ENCODE results near the gene CCDC160. TPM values are rescaled to one million over a fixed set of nuclear protein-coding genes. Genes with fewer than 3 reads are reported as not detected.

The CCDC160 gene
- 0.47 and 0.84 TPM in 2 replicates for total RNA-seq
- polyA plus RNA-seq = 1.9 TPM in 1 of 2 replicates, not detected in the other

DNA sequence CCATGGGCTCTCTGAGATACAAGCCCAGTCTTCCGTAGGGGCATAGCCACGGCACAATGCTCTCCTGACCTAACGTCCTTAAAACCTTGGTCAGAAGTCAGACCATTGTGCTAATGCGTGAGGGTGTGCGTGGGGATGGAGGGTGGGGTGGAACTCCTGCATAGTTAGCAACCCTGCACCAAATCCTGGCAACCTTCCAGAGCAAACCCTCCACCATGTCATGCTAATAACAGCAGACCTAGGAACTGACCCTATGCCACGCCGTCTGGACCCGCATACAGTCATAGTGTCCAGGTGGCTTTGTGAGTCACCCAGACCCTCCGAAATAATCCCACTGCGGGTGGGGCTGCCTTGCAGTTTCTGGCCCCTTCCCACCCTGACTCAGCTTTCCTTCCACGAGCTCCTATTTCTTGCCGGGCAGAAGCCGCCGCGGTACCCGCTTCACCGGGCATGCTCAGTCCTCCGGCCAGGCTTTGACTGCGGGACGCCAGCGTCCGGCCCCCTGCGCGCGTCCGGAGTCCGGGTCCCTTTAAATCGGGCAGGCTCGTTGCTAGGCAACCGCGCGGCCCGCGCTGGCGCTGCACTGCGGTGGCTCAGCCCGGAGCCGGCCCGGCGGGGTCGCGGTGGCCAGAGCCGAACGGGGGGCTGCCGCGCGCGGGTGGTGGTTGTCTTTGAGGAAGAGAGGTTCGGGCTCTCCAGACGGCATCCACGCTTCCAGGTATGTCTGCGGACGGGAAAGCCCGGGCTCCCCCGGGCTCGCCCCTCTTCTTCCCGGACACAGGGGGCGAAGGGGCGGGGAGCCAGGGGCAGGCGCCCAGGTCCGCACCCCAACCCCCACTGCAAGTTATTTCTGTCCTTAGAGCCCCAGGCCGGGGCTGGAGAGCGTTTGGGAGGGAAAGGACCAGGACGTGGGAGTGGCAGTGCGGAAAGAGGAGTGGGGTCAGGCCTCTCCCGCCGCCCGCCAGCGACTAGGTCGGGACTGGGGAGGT, at the start of gene CCDC160:
TSS of gene CCDC160 (plus strand) at position 557 of the 989 bp plus-strand sequence. CDS start 7,619 bp downstream, outside the sequence.
- Histone ChIP-seq H4K20me1 (ENCODE audit: insufficient read depth, poor library complexity, severe bottlenecking) (no peaks in the 10 kb centered on the region), H3K9me3 (ENCODE audit: low read depth) (no peaks in the 10 kb centered on the region), H3K4me1 (ENCODE audit: insufficient read depth) (no peaks in the 10 kb centered on the region), H3K79me2 (no peaks in the 10 kb centered on the region), H3K27me3 (no peaks in the 10 kb centered on the region), H3K36me3 (replicated peaks; ENCODE audit: insufficient read depth, low read depth) (no peaks in the 10 kb centered on the region), H2AFZ (peak within 1 kb of the TSS; percentile 56), H3K4me2 (peak within 1 kb of the TSS; percentile 85), H3K9me2 (replicated peaks; ENCODE audit: insufficient read depth) (no peaks in the 10 kb centered on the region), H3K4me3 (peak within 1 kb of the TSS; percentile 35), H3K27ac (no peak within 1 kb of the TSS)
- 50% methylated on average over 65 of the region's 70 CpGs for WGBS (ENCODE audit: low lambda C conversion rate, missing lambda C conversion rate)
- peak; percentile 68 for DNase-seq (ENCODE audit: low spot score)
- TF ChIP-seq EZH2 (IDR thresholded peaks at IDR 0.05; ENCODE audit: borderline replicate concordance) = no peak
- TF ChIP-seq EZH2phosphoT487 (IDR thresholded peaks at IDR 0.05; ENCODE audit: low read depth, severe bottlenecking, unreplicated experiment) = no peak
- TF ChIP-seq, protein P1, sequence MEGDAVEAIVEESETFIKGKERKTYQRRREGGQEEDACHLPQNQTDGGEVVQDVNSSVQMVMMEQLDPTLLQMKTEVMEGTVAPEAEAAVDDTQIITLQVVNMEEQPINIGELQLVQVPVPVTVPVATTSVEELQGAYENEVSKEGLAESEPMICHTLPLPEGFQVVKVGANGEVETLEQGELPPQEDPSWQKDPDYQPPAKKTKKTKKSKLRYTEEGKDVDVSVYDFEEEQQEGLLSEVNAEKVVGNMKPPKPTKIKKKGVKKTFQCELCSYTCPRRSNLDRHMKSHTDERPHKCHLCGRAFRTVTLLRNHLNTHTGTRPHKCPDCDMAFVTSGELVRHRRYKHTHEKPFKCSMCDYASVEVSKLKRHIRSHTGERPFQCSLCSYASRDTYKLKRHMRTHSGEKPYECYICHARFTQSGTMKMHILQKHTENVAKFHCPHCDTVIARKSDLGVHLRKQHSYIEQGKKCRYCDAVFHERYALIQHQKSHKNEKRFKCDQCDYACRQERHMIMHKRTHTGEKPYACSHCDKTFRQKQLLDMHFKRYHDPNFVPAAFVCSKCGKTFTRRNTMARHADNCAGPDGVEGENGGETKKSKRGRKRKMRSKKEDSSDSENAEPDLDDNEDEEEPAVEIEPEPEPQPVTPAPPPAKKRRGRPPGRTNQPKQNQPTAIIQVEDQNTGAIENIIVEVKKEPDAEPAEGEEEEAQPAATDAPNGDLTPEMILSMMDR (IDR thresholded peaks at IDR 0.05; ENCODE audit: poor library complexity) = no peak

DNA sequence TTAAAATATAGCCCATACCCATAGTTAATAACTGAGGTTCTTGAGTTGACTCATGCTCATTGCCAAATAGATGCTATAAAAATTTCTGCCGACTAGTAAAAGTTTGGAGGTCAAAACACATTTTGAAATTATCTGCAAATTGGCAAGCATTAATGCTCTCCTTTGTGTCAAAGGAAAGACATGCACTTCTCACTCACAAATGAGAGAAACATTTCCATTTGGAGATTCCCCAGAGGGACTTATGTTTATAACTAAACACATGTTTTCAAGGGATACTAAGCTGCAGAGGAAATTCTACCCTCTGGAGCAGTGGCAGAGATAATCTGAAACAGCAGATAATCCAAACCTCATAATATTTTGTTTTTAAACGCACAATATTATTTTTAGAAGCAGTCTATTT, 45.7 kb upstream of the CCDC160 start:
- H3K27me3 ChIP-seq = no peaks in the 10 kb centered on the region

DNA sequence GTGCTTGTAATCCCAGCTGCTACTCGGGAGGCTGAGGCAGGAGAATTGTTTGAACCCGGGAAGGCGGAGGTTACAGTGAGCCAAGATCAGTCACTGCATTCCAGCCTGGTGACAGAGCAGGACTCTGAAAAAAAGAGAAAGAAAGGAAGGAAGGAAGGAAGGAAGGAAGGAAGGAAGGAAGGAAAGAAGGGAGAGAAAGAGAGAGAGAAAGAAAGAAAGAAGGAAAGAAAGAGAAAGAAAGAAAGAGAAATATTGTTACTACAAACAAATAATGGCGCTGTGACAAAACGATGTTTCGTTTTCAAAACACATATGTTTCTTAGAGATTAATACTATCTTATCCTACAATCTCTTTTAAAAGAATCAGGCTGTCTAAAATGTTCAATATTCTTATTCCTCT, 42.1 kb upstream of the CCDC160 start:
- no peak for TF ChIP-seq EZH2 (IDR thresholded peaks at IDR 0.05; ENCODE audit: borderline replicate concordance)
- TF ChIP-seq, protein P1 (IDR thresholded peaks at IDR 0.05; ENCODE audit: poor library complexity) = no peak
- TF ChIP-seq EZH2phosphoT487 (IDR thresholded peaks at IDR 0.05; ENCODE audit: low read depth, severe bottlenecking, unreplicated experiment) = no peak
- 86% methylated on average over 6 of the region's 6 CpGs for WGBS (ENCODE audit: low lambda C conversion rate, missing lambda C conversion rate)
- H3K4me3 ChIP-seq = no peak overlapping the region

More for the DNA sequence above, 45.7 kb upstream of the CCDC160 start:
- WGBS (ENCODE audit: low lambda C conversion rate, missing lambda C conversion rate) = 49% methylated on average over 2 of the region's 2 CpGs
- no peaks in the 10 kb centered on the region for H3K9me2 ChIP-seq (replicated peaks; ENCODE audit: insufficient read depth)
- no peaks in the 10 kb centered on the region for H3K36me3 ChIP-seq (replicated peaks; ENCODE audit: insufficient read depth, low read depth)
- H3K4me3 ChIP-seq = no peak overlapping the region
- no peak overlapping the region for H3K27ac ChIP-seq
- TF ChIP-seq, protein P1 (IDR thresholded peaks at IDR 0.05; ENCODE audit: poor library complexity) = no peak
- TF ChIP-seq EZH2phosphoT487 (IDR thresholded peaks at IDR 0.05; ENCODE audit: low read depth, severe bottlenecking, unreplicated experiment) (no peak), EZH2 (IDR thresholded peaks at IDR 0.05; ENCODE audit: borderline replicate concordance) (no peak)
- no peak overlapping the region for H3K4me2 ChIP-seq
- no peaks in the 10 kb centered on the region for H3K79me2 ChIP-seq
- no peak overlapping the region for H2AFZ ChIP-seq
- H4K20me1 ChIP-seq (ENCODE audit: insufficient read depth, poor library complexity, severe bottlenecking) = no peaks in the 10 kb centered on the region
- no peak for DNase-seq (ENCODE audit: low spot score)
- H3K4me1 ChIP-seq (ENCODE audit: insufficient read depth) = no peaks in the 10 kb centered on the region
- H3K9me3 ChIP-seq (ENCODE audit: low read depth) = no peaks in the 10 kb centered on the region

More for the DNA sequence above, 42.1 kb upstream of the CCDC160 start:
- Histone ChIP-seq H3K4me1 (ENCODE audit: insufficient read depth) (no peaks in the 10 kb centered on the region), H3K36me3 (replicated peaks; ENCODE audit: insufficient read depth, low read depth) (no peaks in the 10 kb centered on the region), H3K79me2 (no peaks in the 10 kb centered on the region), H3K27me3 (no peaks in the 10 kb centered on the region), H3K9me3 (ENCODE audit: low read depth) (peaks cover 4% of the 10 kb centered on the region), H4K20me1 (ENCODE audit: insufficient read depth, poor library complexity, severe bottlenecking) (no peaks in the 10 kb centered on the region), H3K4me2 (no peak overlapping the region), H3K9me2 (replicated peaks; ENCODE audit: insufficient read depth) (no peaks in the 10 kb centered on the region), H3K27ac (no peak overlapping the region), H2AFZ (no peak overlapping the region)
- DNase-seq (ENCODE audit: low spot score) = no peak
